T-helper 2 cell (primary cell): ENCODE measurements around the gene ISG20L2.
A peak's percentile ranks its signal among the peaks of the same experiment; 100 is the strongest.
"Not testable (repeated sequence)": the region's sequence is repeated elsewhere in the genome, so short reads cannot be mapped to it uniquely, and the experiment has no call there.

ENCODE experiments used
- DNase-seq, 5 experiments: peaks; one replicate each; pipeline versions ENCODE4 v3.0.0 to v3.0.0-alpha.2; 2012 to 2022
- total RNA-seq, 2 donors: gene quantifications; one replicate each; lab custom pipeline; 2026; lab: John Stamatoyannopoulos, UW

The ISG20L2 gene, protein sequence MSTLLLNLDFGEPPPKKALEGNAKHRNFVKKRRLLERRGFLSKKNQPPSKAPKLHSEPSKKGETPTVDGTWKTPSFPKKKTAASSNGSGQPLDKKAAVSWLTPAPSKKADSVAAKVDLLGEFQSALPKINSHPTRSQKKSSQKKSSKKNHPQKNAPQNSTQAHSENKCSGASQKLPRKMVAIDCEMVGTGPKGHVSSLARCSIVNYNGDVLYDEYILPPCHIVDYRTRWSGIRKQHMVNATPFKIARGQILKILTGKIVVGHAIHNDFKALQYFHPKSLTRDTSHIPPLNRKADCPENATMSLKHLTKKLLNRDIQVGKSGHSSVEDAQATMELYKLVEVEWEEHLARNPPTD
- 51.9 to 53.9 reads per million in 2 donors for total RNA-seq

- DNase-seq, result peak; percentile 84 to 99 (median 94)
Measured at GRCh38 chr1:156728599-156729462, at the start of gene ISG20L2. Gene ISG20L2 (minus strand): TSS chr1:156728766. CDS start chr1:156727652, 1,114 bp downstream.

DNA sequence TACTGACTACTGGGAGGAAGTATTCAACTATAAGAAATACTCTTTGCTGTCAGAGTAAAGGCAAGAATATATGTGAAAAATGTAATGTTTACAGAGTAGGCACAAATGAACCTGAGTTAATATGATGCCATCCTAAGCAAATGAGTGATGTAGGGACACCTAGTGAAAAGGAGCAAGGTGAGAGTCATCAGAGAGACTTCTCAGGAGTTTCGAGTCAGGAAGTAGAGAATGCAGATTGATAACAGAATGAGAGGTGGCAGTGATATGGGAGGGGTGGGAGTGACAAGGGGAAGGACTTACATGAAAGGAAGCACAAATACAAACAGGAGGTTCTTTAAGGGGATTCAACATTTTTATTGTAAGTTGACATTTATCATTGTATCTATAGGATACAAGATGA is 49.0 kb upstream of the ISG20L2 start:
- DNase-seq, result no peak

- no peak for DNase-seq
Measured at GRCh38 chr1:156776942-156777341, 48.4 kb upstream of the ISG20L2 start.

- no peak for DNase-seq
Measured at GRCh38 chr1:156775799-156776198, 47.2 kb upstream of the ISG20L2 start.

DNA sequence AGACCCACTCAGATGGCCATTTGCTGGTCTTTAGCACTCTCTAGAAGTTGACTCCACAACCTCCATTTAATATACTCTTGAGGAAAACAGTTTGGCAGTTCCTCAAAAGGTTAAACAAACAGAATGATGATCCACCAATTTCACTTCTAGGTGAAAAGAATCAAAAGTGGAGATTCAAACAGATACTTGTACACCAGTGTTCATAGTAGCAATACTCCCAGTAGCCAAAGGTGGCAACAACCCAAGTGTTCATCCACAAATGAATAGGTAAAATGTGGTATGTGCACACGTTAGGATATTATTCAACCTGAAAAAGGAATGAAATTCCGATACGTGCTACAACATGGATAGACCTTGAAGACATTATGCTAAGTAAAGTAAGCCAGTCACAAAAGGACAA is 45.0 kb upstream of the ISG20L2 start:
- DNase-seq, result peak in 1 of 5 experiments; percentile 33

GRCh38 chr1:156772728-156773497 is 44.3 kb upstream of the ISG20L2 start:
- no peak for DNase-seq

DNA sequence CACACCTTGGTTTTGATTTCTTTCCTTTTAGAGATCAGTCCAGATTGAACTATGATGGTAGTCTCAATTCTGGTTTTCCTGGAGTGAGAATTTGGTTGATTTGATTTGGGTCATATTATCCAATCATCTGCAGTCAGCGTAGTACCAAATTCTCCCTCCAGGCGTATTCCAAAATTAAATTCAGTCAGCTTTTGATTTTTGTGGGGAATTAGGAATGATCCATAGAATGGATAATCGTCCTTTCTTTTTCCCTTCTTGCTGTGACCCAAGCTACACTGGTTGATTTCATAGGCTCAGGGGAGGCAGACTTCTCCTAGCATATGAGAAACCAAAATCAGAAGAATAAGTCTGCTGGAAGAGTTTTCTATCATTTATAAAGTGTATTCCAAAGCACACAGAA is 43.7 kb upstream of the ISG20L2 start:
- DNase-seq, result no peak

- no peak for DNase-seq
Measured at GRCh38 chr1:156768610-156769295, 40.2 kb upstream of the ISG20L2 start.

DNA sequence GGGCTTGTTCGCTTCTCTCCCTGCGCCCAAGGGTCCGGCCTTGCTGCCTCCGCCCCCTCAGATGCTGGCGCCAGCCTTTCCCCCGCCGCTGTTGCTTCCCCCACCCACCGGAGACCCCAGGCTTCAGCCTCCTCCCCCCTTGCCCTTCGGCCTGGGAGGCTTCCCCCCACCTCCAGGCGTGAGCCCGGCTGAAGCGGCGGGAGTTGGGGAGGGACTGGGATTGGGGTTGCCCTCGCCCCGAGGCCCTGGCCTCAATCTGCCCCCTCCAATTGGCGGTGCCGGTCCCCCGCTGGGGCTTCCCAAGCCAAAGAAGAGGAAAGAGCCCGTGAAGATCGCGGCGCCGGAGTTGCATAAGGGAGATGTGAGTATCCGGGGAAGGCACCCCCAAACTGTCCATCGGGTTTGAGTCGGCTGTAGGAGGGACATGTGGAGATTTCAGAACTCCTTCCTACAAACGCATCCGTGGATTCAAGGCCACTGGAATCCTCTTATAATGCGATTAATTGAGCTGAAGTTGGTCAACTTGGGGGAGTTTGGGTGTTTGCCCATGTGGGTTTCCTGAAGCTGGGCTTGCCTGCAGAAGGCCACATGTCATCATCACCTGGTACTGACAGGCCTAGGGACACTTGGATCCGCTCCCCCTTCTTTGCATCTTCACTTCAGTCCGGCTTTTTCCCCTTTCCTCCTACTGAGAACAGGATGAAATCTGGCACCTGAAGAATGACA is 39.5 kb upstream of the ISG20L2 start:
- peak in 3 of 5 experiments; percentile 15 to 30 (median 24) for DNase-seq

DNA sequence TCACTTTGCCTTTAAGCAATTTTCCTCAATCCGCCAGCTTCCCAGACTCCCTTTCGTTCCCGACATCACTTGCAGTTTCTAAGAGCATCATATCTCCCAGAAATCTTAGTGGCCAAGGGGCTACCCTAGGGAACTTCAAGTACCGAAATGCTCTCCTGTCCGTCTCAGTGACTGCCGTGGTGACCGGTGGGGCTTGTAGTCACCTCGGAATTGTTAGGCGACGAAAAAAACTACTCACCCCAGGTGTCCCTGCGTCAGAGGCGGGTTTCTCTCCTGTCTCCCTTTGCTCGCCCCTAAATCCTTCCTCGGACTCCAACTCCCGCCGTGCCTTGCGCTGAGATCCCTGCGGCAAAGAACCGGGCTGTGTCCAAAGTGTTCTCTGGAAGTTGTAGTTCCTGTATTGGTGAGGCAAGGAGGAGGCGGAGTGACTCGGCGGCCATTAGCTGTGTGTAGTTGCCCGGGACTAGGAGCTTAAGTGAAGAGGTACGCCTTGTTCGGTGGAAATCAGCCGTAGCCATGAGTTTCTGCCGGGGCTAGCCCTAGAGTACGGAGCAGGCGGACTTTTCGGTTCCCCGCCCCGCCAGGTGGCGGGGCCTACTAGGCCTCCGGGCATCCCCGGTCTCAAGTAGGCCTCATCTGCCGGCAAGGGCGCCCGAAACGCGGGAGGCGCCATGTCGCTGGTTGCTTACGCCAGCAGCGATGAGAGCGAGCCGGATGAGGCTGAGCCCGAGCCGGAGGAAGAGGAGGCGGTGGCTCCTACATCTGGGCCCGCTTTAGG is 38.7 kb upstream of the ISG20L2 start, which contains the start of gene PRCC:
TSS of gene PRCC (plus strand) at position 435 of the 778 bp plus-strand sequence. CDS start at position 672, 237 bp downstream.
- peak; percentile 88 to 100 (median 97) for DNase-seq

DNA sequence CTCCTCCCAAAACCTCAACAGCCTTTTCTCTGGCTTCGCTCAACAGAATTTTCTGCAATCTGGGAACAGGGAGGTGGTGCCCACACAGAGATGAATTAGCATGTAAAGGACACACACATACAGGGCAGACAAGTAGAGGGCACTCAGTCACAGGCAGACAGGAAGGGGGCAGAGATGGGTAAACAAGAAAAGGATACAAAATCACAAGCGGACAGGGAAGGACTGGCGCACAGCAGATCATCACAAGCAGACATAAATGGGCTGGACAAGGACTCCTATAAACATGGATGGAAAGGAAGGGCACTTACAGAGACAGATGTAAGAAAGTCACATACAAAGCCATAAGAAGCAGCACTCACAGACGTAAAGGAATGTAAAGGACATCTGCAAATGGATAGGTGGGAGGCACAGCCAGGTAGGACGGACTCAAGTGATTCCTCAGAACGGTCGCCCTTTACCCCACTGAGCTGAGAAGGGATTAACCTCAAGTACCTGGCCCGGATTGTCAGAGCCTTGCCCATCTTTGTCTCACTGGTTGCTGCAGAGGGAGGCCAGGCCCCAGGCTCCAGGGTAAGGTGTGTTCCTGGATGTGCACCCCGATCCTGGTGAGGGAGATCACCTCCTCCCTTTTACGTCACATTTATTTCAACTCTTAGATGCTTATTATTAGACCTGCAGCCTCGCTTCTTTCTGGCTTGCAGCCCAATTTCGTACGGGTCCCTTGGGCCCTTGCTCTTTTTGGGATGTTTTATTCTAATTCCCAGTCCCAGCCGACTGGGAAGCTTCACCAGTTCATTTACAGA is 37.9 kb upstream of the ISG20L2 start:
- DNase-seq, result peak in 2 of 5 experiments; percentile 12 to 31

GRCh38 chr1:156765666-156766065 is 37.1 kb upstream of the ISG20L2 start:
- no peak for DNase-seq

DNA sequence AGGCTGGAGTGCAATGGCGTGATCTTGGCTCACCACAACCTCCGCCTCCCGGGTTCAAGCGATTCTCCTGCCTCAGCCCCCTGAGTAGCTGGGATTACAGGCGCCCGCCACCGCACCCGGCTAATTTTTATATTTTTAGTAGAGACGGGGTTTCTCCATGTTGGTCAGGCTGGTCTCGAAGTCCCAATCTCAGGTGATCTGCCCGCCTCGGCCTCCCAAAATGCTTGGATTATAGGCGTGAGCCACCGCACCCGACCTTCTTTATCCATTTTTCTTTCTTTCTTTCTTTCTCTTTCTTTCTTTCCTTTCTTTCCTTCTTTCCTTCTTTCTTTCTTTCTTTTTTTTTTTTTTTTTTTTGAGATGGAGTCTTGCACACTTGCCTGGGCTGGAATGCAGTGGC is 36.6 kb upstream of the ISG20L2 start:
- not testable (repeated sequence) for DNase-seq

DNA sequence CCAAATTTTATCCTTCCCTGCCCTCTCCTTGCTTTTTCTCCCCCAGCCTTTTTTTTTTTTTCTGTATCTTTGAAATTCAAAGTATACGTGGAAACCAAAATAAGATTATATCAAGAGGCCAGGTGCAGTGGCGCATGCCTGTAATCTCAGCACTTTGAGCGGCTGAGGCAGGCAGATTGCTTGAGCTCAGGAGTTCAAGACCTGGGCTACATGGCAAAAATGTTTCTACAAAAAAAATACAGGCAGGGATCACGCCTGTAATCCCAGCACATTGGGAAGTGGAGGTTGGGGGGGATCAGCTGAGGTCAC is 32.2 kb upstream of the ISG20L2 start:
- no peak for DNase-seq

- DNase-seq, result no peak
Measured at GRCh38 chr1:156760092-156760795, 31.7 kb upstream of the ISG20L2 start.

GRCh38 chr1:156757572-156758253 is 29.1 kb upstream of the ISG20L2 start:
- DNase-seq, result not testable (repeated sequence)

GRCh38 chr1:156756355-156756754 is 27.8 kb upstream of the ISG20L2 start:
- DNase-seq, result no peak

DNA sequence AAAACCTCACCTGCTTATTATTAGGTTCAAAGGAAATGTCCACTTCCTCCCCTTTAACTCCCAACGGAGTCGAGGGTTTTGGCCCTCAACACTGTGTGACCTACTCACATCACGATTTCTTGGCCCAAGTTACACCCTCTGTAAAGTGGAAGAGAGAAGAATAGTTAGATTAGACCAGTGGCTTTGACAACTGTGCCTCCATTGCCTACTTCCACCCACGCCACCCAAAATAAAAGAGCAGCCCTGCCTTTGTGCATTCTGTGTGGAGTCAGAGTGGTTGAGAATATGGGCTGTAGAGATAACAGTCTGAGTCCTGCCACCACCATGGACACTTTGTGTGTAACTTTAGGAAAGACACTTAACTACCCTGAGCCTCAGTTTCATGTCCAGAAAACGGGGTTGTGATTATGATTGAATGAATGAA is 27.0 kb upstream of the ISG20L2 start:
- DNase-seq, result no peak

DNA sequence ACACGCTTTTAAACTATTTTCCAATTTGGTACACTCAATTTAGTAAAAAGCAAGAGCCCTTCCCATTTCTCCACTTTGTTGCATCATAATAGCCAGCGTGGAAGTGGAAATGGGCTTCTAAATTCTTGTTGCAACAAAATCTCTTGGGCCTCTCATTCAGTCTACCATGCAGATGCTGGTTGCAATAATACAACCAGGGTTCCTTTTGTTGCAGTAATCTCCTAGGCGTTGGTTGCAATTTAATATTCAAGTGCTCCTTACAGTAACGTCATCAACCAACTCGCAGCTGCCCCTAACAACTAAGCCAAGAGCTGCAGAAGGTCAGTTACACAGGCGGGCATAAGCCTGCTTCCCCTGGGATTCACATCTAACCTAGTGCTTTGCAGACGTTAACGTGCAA is 25.7 kb upstream of the ISG20L2 start:
- DNase-seq, result no peak
